Tibial nerve (tissue), 4 donors: ENCODE data around the gene USB1.

Source experiments
- CTCF ChIP-seq, 5 experiments: fragments of 200-600 bp in 3 of 5; fragments of 450-650 bp in 2 of 5; sonication (generic) in 3 of 5; IDR thresholded peaks; one replicate each; pipeline ENCODE4 v1.5.1; 2016 to 2019; ENCODE audit warnings: antibody characterized with exemption in 5 of 5, mild to moderate bottlenecking in 3 of 5, moderate library complexity in 2 of 5
- EP300 ChIP-seq, 2 donors: sonication (generic); formaldehyde crosslinking; IDR thresholded peaks; one replicate each; pipeline ENCODE4 v1.6.1; 2017; ENCODE audit warnings: antibody characterized with exemption in 2 of 2, mild to moderate bottlenecking in 1 of 2
- POLR2A ChIP-seq, 2 donors: fragments of 450-650 bp; IDR thresholded peaks; one replicate each; pipeline ENCODE4 v1.6.1; 2017; ENCODE audit warnings: antibody characterized with exemption in 2 of 2, mild to moderate bottlenecking in 2 of 2, moderate library complexity in 2 of 2

GRCh38 chr16:58000706-58001676 is at the start of gene USB1:
- TF ChIP-seq CTCF (IDR thresholded peaks at IDR 0.05) (peak; percentile 76 to 94 (median 89)), POLR2A (IDR thresholded peaks at IDR 0.05) (peak; percentile 39 to 71), EP300 (IDR thresholded peaks at IDR 0.05) (peak in 1 of 2 donors; percentile 73)
